CD4-positive, alpha-beta T cell treated with Interleukin-1 beta for 1 hour (primary cell): Measurements from ENCODE around the gene IFITM1.
"Not testable (repeated sequence)": the region's sequence is repeated elsewhere in the genome, so short reads cannot be mapped to it uniquely, and the experiment has no call there.

ENCODE experiments used
- DNase-seq, 2 donors: peaks; one replicate each; pipeline ENCODE4 v3.0.0-alpha.2; 2020 to 2022

IFITM1 gene

DNA sequence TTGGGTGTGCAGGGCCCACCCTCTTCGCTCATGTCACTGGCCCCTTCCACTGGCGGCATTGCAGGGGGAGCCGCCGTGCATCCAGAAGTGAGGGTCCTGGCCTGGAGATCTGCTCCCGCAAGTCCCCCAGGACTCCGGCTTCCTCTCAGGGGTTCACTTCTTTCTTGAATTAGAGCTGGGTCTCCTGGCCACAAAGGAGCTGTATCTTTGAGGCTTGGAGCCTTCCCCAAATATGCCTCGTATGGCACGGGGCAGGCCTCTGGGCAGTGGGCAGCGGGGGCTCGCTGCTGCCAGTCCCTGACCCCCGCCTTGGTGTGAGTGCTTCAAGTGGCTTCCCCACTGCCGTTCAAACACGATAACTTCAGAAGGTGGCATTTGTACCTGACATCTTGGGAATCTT is 14.2 kb downstream of the IFITM1 start:
- no peak for DNase-seq

DNA sequence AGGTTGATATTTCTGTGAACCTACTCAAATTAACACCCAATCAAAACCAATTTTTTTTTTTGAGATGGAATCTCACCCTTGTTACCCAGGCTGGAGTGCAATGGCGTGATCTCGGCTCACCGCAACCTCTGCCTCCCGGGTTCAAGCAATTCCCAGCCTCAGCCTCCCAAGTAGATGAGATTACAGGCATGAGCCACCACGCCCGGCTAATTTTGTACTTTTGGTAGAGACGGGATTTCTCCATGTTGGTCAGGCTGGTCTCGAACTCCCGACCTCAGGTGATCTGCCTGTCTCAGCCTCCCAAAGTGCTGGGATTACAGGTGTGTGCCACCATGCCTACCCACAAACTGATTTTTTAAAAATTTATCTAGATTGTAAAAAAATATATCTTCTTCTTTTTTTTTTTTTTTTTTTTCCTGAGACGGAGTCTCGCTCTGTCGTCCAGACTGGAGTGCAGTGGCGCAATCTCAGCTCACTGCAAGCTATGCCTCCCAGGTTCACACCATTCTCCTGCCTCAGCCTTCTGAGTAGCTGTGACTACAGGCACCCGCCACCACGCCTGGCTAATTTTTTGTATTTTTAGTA is 14.8 kb downstream of the IFITM1 start:
- not testable (repeated sequence) for DNase-seq

DNA sequence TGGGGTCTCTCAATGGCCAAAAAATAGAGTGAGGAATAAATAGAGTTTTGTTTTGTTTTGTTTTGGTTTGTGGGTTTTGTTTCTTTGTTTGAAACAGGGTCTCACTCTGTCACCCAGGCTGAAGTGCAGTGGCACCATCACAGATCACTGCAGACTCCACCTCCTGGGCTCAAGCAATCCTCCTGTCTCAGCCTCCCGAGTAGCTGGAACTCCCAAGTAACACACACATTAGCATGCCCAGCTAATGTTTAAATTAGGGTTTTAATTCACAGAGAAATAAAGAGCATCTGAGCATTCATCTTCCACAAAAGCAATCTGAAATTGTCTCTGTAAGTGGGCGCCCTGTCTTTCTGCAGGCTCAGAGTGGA is 16.0 kb downstream of the IFITM1 start:
- no peak for DNase-seq

DNA sequence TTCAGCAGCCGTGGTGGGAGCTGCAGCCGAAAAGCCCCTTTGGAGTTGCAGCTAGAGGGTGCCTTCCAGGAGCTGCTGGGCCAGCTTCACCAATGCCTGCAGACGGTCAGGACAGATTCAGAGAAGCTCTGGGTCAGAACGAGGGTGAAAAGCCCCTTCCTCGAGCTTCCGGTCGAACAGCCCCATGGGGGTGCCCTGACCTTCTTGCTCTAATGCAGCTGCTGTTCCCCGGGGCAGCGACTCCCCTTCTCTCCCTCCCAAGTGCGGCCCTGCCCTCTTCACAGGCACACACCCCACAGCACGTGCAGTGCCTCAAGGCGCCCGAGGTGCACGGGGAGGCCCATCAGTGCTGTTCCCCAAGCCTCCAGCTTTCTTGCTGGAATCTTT is 16.5 kb downstream of the IFITM1 start:
- no peak for DNase-seq

DNA sequence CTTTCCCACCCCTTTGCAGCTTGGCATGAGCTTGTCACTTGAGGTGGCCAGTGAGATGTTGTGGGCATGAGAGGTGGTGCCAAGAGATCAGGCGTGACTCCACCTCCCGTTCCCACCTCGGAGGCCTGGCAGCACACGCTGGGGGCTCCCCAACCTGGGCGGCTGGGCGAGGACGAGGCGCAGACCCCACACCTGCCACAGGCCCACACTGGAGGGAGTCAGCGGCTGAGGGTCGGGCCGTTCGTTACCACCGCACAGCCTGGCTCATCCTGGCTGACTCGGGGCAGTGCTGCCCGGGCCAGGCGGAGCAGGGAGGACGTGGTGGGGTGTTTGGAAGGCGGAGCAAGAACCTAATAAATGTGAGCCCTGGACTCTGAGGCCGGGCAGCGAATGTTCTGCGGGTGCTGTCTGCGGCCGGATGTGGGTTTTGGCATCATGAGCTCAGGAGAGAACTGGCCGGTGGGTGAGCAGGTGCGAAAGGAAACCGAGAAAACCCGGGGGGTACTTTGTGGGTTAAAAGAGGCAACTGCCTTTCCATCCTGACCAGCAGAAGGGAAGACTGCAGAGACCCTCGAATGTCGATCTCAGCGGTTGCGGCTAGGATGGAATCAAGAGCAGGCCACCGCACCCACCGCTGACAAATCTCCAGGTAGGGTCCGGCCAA is 17.0 kb downstream of the IFITM1 start:
- peak in 1 of 2 donors; percentile 39 for DNase-seq

DNA sequence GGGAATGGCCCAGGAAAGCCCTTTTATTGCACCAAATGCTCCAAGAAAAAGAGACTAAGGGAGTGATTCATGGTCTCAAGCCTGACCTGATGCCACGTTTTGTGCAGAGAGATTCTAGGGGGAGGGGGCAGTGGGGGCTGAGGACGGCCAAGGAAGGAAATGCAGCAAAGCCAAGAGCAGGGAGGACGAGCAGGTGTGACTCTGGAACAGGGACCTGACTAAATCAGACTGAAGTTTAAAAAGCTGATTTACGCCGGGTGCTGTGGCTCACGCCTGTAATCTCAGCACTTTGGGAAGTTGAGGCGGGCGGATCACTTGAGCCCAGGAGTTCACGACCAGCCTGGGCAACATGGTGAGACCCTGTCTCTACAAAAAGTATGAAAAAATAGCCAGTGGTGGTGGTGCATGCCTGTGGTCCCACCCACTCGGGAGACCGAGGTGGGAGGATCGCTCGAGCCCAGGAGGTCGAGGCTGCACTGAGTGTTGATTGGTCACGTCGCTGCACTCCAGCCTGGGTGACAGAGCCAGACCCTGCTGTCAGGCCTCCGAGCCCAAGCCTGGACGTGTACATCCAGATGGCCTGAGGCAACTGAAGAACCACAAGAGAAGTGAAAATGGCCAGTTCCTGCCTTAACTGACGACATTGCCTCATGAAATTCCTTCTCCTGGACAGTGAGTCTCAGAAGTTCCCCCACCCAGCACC is 17.7 kb downstream of the IFITM1 start:
- no peak for DNase-seq

DNA sequence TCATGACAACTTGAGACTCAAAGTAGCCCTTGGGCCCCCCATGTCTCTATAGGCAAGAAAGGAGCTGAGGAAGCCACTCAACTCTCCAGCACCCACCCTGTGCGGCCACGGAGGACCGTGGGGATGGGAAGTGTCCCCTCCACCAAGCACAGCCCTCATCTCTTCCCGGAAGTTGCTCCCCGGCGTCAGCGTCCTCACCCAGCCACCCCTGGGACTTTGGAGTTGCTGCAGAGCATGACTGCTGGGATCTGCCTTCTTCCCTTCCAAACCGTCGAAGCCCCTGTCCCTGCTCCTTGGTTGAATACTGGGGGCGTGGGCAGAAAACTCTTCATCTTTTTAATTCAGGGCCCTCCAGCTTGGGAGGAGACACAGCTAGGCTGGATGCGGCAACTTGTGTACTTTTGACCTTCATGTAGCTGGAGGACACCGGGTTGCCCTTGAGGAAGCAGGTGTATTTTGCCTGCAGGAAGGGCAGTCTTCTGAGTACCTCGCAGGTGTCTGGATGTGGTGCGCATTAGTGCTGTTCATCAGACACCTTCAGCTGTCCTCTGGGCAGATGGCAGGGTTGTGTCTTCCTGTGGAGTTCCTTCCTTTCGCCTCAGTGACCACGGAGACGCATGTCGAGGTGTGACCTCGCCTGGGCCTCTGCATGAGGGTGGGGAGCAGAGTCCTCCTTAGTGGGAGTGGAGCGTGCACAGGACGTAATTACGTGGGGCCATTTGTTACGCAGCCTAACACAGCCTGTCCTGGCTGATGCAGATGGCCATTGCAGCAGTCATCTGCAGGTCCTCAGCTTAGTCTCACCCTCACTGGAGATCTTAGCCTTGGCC is 19.0 kb downstream of the IFITM1 start:
- no peak for DNase-seq

DNA sequence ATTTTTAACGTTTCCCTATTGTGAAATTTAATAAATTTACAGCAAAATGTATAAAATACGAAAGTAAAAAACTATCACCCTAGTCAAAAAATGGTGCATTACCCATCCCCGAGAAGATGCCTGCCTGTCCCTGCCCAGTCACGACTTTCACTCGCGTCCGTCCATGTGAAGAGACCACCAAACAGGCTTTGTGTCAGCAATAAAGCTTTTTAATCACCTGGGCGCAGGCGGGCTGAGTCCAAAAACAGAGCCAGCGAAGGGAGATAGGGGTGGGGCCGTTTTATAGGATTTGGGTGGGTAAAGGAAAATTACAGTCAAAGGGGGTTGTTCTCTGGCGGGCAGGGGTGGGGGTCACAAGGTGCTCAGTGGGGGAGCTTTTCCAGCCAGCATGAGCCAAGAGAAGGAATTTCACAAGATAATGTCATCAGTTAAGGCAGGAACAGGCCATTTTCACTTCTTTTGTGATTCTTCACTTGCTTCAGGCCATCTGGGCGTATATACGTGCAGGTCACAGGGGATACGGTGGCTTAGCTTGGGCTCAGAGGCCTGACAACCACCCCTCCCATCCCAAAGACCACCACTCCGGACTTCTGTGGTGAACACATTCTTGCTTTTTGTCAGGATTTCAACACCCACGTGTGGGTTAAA is 19.9 kb downstream of the IFITM1 start:
- not testable (repeated sequence) for DNase-seq

DNA sequence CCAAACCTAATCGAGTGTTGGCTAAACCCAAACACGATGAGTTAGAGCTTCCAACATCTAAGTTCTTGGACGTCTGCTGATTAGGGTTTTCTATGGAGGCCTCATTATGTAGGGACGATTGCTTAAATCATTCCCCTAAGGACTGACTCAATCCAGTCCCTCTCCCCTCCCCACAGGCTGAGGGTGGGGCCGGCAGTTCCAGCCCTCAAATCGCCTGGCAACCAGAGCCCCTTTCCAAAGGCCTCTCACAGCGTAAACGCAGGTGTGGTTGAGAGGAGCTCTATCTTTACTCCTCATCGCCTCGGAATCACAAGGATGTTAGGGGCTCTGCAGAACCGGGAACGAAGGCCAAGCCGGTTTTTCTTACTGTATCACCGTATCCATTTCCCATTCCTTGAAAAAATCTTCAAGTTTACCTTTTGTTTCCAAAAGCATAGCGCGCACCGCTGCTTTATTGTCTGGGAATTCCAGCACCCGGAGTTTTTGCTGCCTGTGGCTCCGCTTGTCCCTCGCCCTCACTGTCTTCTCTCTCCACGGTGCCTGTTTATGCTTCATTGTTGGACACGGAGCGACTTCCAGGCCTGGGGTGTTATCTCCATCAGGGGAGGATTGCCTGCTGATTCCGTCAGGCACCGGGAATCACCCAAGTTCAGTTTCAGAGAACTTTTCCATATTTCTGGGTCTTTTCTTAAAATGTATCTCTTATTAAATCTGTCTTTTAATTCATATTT is 20.6 kb downstream of the IFITM1 start:
- no peak for DNase-seq

DNA sequence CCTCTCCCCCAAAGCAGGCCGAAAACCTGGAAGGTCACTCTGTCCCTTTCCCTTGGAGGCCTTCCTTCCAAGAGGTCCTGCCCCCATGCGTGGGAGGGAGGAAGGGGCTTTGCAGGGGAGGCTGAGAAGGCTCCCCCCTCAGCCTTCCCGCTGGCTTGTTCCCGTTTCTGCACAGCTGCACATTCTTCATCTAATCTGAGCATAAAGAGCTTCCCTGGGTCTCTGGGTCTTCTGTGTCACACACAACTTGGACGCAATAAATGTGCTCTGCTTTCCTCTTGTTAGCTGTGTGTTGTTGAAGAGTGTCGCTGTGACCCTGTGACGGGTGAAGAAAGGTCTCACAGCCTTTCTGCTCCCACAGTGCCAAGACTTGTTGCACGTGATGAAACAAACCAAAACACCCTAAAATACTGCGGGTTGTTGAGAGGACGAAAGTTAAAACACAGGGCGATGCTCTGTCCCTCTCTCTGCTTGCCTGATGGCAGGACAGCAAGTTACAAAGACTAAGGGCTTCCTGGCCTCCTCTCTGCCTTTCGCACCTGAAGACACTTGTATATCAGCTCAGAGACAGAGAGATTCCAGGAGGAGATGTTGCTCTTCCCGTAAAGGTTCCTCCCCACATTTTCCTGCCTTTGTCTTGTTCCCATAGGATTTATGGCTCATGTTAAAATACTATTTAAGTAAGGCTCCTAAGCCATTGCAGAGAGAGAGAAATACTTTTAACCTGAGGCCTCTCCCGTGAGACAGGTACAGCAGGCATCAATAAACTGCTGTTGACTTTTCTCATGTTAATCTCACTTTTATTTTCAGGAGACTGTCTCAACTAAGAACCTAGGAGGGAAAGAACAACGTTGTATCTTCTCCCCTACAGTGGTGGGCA is 22.2 kb downstream of the IFITM1 start:
- DNase-seq, result no peak

DNA sequence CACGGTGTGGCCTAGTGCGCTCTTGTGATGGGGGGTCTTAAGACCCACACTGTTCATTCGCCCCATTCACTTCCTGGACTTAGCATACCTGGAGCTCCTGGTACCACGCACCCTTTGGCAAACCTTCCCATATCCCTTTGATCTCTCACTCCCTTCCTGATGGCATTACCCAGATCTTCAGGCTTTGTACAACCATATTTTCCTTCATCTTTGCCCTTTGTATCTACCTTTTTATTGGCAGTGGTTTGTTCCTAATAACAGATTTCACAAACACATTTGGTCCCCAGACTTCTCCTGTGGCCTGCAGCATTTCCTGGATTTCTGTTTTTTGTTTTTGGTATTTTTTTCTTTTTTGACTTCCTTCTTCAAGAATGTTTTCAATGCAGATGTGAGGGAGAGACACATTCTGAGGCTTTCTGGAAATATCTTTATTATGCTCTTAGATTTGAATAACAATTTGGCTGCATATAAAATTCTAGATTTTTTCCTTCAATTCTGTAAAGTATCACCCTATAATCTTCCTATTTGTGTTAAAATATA is 22.9 kb downstream of the IFITM1 start:
- no peak for DNase-seq

DNA sequence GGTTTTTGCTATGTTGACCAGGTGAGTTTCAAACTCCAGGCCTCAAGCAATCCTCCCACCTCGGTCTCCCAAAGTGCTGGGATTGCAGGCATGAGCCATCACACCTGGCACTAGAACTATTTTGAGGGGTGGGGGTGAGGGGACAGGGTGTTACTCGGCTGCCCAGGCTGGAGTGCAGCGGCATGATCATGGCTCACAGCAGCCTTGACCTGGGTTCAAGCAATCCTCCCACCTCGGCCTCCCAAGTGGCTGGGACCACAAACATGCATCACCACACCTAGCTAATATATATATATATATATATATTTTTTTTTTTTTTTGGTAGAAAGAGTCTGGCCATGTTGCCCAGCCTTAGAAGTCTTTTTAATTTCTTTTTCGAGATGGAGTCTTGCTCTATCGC is 23.9 kb downstream of the IFITM1 start:
- DNase-seq, result no peak

DNA sequence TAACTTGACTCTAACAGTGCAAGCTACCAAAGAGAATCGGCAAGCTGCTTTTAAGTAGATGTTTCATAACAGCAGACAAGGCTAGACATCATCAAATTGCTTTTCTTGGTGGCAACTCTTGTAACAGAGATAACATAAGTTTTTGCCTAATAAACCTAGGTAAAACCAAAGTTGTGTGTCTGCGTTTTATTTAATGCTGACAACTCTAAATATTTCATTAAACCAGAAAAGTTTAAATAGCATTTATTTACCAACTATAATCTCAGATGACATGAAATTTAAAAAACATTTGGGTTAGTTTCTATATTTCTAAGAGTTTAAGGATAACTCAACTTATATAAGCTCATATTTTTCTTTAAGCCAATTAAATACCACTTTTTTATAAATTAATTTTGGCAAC is 26.1 kb downstream of the IFITM1 start:
- DNase-seq, result no peak

DNA sequence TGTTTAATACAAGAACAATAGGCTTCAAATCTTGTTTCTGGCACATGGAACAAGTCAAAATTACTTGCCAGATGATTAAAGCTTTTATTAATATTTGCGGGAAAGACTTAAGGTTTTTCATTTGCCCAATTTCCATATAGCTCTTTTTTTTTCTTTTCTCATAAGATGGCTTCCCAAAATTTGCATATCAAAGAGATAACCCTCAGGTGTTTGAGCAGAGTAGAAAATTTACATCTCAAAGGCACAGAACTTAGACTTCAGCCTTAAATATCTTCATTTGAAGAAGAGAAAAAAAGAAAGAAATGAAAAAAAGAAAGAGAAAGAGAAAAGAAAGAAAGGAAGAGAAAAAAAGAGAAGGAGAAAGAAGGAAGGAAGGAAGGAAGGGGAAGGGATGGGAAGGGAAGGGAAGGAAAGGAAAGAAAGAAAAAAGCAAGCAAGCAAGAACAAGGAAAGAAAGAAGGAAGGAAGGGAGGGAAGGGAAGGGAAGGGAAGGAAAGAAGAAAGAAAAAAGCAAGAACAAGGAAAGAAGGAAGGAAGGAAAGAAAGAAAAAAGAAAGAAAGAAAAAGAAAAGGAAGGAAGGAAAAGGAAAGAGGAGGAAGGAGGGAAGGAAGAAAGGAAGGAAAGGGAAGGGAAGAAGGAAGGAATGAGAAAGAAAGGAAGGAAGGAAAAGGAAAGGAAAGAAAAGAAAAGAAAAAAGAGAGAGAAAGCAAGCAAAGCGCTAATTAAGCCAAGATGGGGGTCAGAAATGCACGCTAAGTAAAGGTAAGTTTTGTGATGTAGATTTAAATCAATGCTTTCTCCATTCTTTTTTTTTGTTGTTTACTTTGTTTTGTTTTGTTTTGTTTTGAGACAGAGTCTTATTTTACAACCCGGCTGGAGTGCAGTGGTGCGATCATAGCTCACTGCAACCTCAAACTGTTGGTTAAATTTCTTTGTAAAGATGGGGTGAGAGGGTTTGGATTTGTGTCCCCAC is 27.0 kb downstream of the IFITM1 start:
- DNase-seq, result no peak

DNA sequence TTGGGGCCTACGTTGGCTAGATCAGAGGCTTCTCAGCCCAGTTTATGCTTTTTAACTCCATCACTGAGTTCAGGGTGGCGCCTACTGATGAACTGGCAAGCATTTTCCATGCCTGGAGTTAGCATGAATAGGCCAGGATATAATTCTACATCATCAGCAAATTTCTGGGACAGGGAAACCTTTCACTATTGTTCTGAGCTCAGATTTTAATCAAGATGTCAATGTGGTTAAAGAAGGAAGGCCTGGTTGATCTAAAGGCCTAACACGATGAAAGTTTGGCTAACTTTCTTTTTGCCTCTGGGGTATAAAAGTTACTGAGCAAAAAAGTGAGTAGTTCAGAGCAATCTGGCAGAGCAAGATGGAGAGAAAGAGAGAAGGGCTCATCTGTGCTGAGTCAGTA is 28.5 kb downstream of the IFITM1 start:
- DNase-seq, result no peak

DNA sequence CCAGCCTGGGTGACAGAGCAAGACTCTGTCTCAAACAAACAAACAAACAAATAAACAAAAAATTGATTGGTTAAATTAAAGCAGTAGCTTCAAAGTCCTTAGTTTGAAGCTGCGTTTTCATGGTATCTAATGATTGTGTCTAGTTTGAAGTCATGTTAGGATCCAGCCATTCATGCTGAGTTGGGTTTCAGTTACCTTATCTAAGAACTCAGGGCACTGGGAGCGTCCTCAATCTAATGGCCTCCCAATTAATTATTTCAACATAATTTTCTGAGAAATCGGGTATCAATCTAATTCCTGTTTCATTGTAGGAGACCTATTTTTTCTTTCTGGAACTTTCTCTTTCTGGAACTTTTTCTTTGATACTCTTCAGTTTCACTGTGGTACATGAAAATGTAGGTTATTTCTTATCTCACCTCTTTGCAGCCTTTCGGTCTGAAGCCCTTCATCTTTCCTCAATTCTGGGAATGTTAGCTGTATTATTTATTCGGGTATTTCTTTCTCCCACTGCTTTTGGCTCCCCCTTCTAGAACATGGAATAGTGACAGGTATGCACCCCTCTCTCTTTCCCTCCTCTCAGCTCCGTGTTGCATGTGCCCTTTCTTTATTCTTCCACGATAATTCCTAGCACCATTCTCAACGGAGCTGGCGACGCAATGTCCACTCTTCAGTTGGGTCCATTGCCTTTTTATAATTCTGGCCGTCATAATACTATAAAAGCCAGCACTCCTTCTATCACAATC is 31.2 kb downstream of the IFITM1 start:
- no peak for DNase-seq

DNA sequence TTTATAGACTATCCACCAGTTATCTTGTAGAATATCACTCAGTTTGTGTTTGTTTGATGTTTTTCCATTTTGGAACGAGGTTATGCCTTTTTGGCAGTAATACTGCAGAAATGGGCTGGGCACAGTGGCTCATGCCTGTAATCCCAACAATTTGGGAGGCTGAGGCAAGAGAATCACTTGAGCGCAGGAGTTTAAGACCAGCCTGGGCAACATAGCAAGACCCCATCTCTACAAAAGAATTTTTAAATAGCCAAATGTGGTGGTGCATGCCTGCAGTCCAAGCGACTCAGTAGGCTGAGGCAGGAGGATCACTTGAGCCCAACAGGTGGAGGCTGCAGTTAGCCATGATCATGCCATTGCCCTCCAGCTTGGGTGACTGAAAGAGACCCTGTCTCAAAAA is 32.7 kb downstream of the IFITM1 start:
- no peak for DNase-seq

DNA sequence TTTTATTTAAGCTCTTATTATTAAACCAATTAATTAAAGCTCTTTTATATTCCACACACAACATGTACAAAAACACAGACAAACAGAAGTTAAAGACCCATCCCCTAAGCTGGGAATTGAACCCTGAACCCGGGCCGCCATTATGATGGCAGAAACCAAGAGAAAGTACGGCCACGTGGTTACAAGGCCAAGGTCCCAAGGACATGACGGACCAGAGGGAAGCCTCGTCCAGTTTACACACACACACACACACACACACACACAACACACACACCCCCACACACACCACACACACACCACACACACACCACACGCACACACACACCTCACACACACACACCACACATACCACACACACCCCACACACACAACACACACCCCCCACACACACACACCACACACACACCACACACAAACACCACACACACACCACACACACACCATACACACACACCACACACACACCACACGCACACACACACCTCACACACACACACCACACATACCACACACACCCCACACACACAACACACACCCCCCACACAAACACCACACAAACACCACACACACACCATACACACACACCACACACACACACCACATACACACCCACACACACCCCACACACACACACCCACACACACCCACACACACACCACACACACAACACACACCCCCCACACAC is 35.6 kb downstream of the IFITM1 start:
- DNase-seq, result not testable (repeated sequence)
